ENCODE measurements around the gene KIF15.

KIF15 gene

DNA sequence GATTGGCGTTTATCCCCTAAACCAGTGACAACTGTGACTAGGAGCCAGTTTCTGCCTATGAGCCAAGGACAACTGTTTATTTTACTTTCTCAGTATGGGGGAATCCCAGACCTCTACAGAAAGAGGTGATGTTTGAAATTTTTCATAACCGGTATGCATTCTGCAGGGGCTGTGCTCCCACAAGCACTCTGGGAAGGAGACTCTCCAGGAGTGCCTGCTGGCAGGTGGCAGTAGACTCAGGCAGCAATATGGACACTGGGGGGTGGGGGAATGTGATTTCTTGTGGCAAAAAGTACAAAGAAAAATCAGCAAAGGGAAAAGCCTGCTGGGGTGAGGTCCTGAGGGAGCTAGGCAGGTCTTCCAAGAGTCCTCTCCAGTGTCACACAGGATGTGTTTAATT lies 118.7 kb downstream of the KIF15 start:
- H3F3A ChIP-seq (ENCODE audit: low read depth) = no peaks in the 10 kb centered on the region
- H3K36me3 ChIP-seq (ENCODE audit: insufficient read depth, low read length) = no peaks in the 10 kb centered on the region
- TF ChIP-seq EZH2phosphoT487 (IDR thresholded peaks at IDR 0.05; ENCODE audit: borderline replicate concordance) (no peak), CTCF (conservative IDR thresholded peaks at IDR 0.05; ENCODE audit: low read length) (no peak)
- H2AFZ ChIP-seq (ENCODE audit: low read length) = no peak overlapping the region
- H3K4me3 ChIP-seq (ENCODE audit: low read length, poor library complexity, severe bottlenecking) = no peak overlapping the region
- no peaks in the 10 kb centered on the region for H3K4me1 ChIP-seq (ENCODE audit: insufficient read depth, low read length, poor library complexity, severe bottlenecking)
- no peak overlapping the region for H3K4me2 ChIP-seq (ENCODE audit: low read depth, low read length, poor library complexity, severe bottlenecking)
- no peaks in the 10 kb centered on the region for H3K27me3 ChIP-seq (ENCODE audit: insufficient read depth, low read length, poor library complexity, severe bottlenecking)
- no peaks in the 10 kb centered on the region for H3K79me2 ChIP-seq (ENCODE audit: insufficient read depth, low read length)
- H3K9me2 ChIP-seq (replicated peaks; ENCODE audit: low read depth, low read length) = no peaks in the 10 kb centered on the region
- H4K20me1 ChIP-seq (ENCODE audit: insufficient read depth, low read length, poor library complexity, severe bottlenecking) = no peaks in the 10 kb centered on the region
- H3K9ac ChIP-seq (ENCODE audit: low read depth, low read length, poor library complexity, severe bottlenecking) = no peak overlapping the region
- no peaks in the 10 kb centered on the region for H3K9me3 ChIP-seq (ENCODE audit: insufficient read depth, low read depth, low read length)

GRCh38 chr3:44883213-44883955 lies 121.8 kb downstream of the KIF15 start:
- H3K4me2 ChIP-seq (ENCODE audit: low read depth, low read length, poor library complexity, severe bottlenecking) = no peak overlapping the region
- peak; percentile 46 for TF ChIP-seq CTCF (conservative IDR thresholded peaks at IDR 0.05; ENCODE audit: low read length)
- no peak for TF ChIP-seq EZH2phosphoT487 (IDR thresholded peaks at IDR 0.05; ENCODE audit: borderline replicate concordance)
- no peaks in the 10 kb centered on the region for H3K4me1 ChIP-seq (ENCODE audit: insufficient read depth, low read length, poor library complexity, severe bottlenecking)
- no peak overlapping the region for H2AFZ ChIP-seq (ENCODE audit: low read length)
- H3K4me3 ChIP-seq (ENCODE audit: low read length, poor library complexity, severe bottlenecking) = no peak overlapping the region
- no peaks in the 10 kb centered on the region for H3K79me2 ChIP-seq (ENCODE audit: insufficient read depth, low read length)
- H3F3A ChIP-seq (ENCODE audit: low read depth) = no peaks in the 10 kb centered on the region
- no peak overlapping the region for H3K9ac ChIP-seq (ENCODE audit: low read depth, low read length, poor library complexity, severe bottlenecking)
- no peaks in the 10 kb centered on the region for H3K9me2 ChIP-seq (replicated peaks; ENCODE audit: low read depth, low read length)
- H3K27me3 ChIP-seq (ENCODE audit: insufficient read depth, low read length, poor library complexity, severe bottlenecking) = no peaks in the 10 kb centered on the region
- no peaks in the 10 kb centered on the region for H4K20me1 ChIP-seq (ENCODE audit: insufficient read depth, low read length, poor library complexity, severe bottlenecking)
- no peaks in the 10 kb centered on the region for H3K36me3 ChIP-seq (ENCODE audit: insufficient read depth, low read length)
- H3K9me3 ChIP-seq (ENCODE audit: insufficient read depth, low read depth, low read length) = no peaks in the 10 kb centered on the region

GRCh38 chr3:44883999-44884431 lies 122.4 kb downstream of the KIF15 start:
- no peak overlapping the region for H3K9ac ChIP-seq (ENCODE audit: low read depth, low read length, poor library complexity, severe bottlenecking)
- H2AFZ ChIP-seq (ENCODE audit: low read length) = no peak overlapping the region
- no peak overlapping the region for H3K4me2 ChIP-seq (ENCODE audit: low read depth, low read length, poor library complexity, severe bottlenecking)

More at GRCh38 chr3:44883999-44884431, 122.4 kb downstream of the KIF15 start:
- no peak for TF ChIP-seq EZH2phosphoT487 (IDR thresholded peaks at IDR 0.05; ENCODE audit: borderline replicate concordance)
- no peak for TF ChIP-seq CTCF (conservative IDR thresholded peaks at IDR 0.05; ENCODE audit: low read length)
- Histone ChIP-seq H3K9me3 (ENCODE audit: insufficient read depth, low read depth, low read length) (no peaks in the 10 kb centered on the region), H3F3A (ENCODE audit: low read depth) (no peaks in the 10 kb centered on the region), H4K20me1 (ENCODE audit: insufficient read depth, low read length, poor library complexity, severe bottlenecking) (no peaks in the 10 kb centered on the region), H3K4me3 (ENCODE audit: low read length, poor library complexity, severe bottlenecking) (no peak overlapping the region), H3K79me2 (ENCODE audit: insufficient read depth, low read length) (no peaks in the 10 kb centered on the region), H3K4me1 (ENCODE audit: insufficient read depth, low read length, poor library complexity, severe bottlenecking) (no peaks in the 10 kb centered on the region), H3K36me3 (ENCODE audit: insufficient read depth, low read length) (no peaks in the 10 kb centered on the region), H3K27me3 (ENCODE audit: insufficient read depth, low read length, poor library complexity, severe bottlenecking) (no peaks in the 10 kb centered on the region), H3K9me2 (replicated peaks; ENCODE audit: low read depth, low read length) (no peaks in the 10 kb centered on the region)
